GM18519 (cell line): ENCODE results near the gene IBA57.
A peak's percentile ranks its signal among the peaks of the same experiment; 100 is the strongest.

Experiments used
- ATAC-seq: cut with Tn5 transposase; IDR thresholded peaks from one replicate; pipeline ENCODE4 v1.9.1; 2021; ENCODE audit warnings: mild to moderate bottlenecking, moderate library complexity; ENCODE audit not compliant: unreplicated experiment, low FRiP score

The IBA57 gene

GRCh38 chr1:228155596-228156514 is 9.7 kb upstream of the IBA57 start:
- no peak for ATAC-seq

- no peak for ATAC-seq
Measured at GRCh38 chr1:228156515-228156881, 9.1 kb upstream of the IBA57 start.

GRCh38 chr1:228156941-228157728 is 8.5 kb upstream of the IBA57 start:
- no peak for ATAC-seq

- ATAC-seq = no peak
Measured at GRCh38 chr1:228157729-228158126, 7.9 kb upstream of the IBA57 start.

GRCh38 chr1:228158151-228159007 is 7.2 kb upstream of the IBA57 start:
- ATAC-seq = no peak

GRCh38 chr1:228159008-228159665 is 6.5 kb upstream of the IBA57 start:
- ATAC-seq = no peak

GRCh38 chr1:228160201-228160761 is 5.3 kb upstream of the IBA57 start:
- no peak for ATAC-seq

GRCh38 chr1:228161362-228161761 is 4.2 kb upstream of the IBA57 start:
- no peak for ATAC-seq

GRCh38 chr1:228161866-228162265 is 3.7 kb upstream of the IBA57 start:
- ATAC-seq = no peak

GRCh38 chr1:228162286-228163006 is 3.2 kb upstream of the IBA57 start:
- no peak for ATAC-seq

- no peak for ATAC-seq
Measured at GRCh38 chr1:228163007-228163753, 2.4 kb upstream of the IBA57 start.

GRCh38 chr1:228163776-228164519 is 1.7 kb upstream of the IBA57 start:
- no peak for ATAC-seq

GRCh38 chr1:228164561-228165371 is 838 bp upstream of the IBA57 start:
- no peak for ATAC-seq

GRCh38 chr1:228166170-228166936 is 749 bp downstream of the IBA57 start:
- peak; percentile 16 for ATAC-seq

GRCh38 chr1:228168563-228169270 is 3.1 kb downstream of the IBA57 start:
- ATAC-seq = no peak

GRCh38 chr1:228169345-228169744 is 3.7 kb downstream of the IBA57 start:
- no peak for ATAC-seq
